GM18526 (cell line): ENCODE measurements around the gene KCNQ1.

Experiments used
- POLR2A ChIP-seq: IDR thresholded peaks from 3 replicates; pipeline ENCODE4 v1.6.1; 2011; ENCODE audit not compliant: insufficient read length; ENCODE audit errors: extremely low read depth

Gene KCNQ1

DNA sequence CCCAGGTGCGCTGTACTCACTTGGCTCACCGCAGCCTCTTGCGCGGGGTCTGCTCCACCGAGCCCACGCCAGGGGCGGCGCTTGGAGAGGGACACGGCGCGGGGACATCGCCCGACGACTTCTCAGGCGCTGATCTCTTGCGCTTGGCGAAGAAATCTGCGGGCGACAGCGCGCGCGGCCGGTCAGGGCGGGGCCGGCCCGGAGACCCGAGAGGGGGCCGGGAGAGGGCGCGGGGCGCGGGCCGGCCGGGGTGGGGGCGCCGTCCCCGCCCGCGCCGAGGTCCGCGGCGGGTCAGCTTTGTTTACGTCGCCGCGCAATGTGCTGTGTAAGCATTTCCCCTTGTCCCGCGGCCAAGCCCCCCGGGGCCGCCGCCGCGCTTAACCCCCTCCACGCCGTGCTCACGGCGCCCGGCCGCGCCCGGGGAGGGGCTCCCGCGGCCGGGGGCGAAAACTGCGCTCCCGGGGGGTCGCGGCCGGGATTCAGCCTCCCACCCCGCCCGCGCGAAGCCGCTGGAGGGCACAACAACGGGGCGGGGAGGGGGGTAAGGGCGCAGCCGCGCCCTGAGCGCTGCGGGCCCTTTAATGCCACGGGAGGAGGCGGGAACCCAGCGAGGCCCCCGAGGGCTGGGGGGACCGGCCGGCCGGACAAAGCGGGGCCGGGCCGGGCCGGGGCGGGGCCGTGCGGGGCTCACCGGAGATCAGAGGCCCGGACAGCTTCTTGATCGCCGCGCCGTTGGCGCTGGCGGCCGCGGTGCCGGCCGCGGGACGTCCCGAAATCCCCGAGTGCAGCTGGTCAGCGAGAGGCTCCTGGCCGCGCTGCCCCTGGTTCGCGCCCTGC lies 439.4 kb downstream of the KCNQ1 start:
- TF ChIP-seq POLR2A, result no peak

DNA sequence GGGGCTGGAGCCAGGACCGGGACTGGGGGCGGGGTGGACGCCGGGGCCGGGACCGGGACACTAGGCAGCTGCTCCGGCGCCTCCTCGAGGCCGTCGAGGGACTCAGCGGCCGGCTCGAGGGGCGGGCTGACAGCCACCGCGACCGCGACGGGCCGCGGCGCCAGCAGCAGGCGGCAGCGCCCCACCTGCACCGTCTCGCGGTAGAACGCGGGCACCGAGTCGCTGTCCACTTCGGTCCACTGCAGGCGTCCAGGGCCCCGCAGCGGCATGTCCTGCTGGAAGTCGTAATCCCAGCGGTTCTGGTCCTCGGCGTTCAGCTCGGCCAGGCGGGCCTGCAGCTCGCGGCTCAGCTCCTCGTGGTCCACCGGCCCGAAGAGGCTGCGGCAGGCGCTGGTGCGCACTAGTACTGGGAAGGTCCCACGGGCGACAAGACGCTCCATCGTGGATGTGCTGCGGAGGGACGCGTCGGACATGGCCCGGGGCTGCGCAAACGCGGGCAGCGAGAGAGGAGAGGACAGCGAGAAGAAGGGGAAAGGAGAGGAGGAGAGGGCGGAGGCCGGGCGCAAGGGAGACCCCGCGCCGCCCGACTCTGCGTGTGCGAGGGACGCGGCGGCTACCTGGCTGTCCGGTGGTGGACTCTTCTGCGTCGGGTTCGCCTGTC lies 440.3 kb downstream of the KCNQ1 start:
- TF ChIP-seq POLR2A, result no peak

DNA sequence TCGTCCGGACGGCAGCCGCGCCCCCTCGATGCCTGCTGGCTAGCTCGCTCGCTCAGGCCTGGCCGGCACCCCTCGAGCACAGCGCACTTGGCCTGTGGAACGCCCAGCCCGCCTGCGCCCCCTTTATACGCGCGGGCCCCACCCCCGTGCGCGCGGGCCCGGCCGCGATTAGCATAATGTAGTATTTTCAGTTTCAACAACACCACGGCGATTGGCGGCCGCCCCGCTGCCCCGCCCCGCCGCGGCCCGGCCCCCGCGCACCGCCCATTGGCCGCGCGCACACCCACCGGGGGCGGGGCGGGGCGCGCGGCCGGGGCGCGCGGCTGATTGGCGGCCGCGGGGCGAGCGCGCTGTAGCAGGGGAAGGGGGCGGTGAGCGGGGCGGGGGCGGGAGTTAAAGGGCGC lies 440.9 kb downstream of the KCNQ1 start, which contains the start of gene CDKN1C:
TSS of gene CDKN1C (minus strand) at position 98 of the 404 bp plus-strand sequence. CDS start 319 bp downstream, outside the sequence.
- TF ChIP-seq POLR2A, result no peak

DNA sequence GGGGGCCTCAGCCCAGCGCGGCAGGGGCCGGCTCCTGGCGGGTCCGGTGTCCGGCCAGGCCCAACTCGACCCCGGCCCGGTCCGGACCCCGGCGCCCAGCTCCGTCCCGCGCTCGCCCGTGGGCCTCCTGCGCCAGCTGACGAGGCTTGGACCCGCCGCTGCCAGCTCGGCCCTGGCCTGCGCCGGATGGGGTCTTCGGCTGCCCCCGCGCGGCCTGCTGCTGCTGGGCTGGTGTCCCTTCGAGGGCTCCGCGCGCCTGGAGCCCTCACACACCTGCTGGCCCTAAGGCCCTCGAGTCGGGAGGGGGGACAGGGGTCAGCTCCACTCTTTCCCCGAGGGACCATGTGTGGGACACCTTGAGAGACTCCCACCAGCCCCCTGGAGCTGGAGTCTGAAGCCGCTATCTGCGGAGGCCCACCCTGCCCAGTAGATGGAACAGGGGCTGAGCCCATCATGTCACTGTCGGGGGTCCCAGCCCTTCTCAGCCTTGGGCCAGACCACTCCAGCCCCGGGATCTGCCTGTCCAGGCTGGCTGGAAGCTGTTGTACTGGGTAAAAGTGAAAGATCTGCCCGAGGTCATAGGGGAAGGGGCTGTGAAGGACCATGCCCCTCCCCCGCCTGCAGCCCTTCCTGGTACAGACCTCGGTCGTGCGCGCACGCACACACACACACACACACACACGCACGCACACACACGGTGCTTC lies 441.5 kb downstream of the KCNQ1 start:
- TF ChIP-seq POLR2A, result no peak

DNA sequence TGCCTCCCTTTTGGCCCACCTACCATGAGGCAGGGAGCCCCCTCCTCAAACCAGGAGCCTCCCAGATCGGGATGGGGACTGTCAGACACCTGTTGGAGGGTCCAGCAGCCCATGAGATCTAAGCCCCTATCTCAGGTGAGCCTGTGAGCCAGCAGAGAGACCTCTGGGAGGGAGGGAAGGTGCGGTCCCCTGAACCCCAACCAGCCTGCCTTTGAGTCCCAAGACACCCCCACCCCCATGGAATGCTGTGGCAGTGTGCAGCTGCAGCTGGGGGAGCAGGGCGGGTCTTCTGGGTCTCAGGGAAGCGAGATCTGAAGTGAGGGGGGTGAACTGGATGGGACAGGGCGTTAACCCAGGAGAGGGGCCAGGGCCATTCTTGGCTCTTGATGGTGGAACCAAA lies 442.1 kb downstream of the KCNQ1 start:
- TF ChIP-seq POLR2A, result no peak

DNA sequence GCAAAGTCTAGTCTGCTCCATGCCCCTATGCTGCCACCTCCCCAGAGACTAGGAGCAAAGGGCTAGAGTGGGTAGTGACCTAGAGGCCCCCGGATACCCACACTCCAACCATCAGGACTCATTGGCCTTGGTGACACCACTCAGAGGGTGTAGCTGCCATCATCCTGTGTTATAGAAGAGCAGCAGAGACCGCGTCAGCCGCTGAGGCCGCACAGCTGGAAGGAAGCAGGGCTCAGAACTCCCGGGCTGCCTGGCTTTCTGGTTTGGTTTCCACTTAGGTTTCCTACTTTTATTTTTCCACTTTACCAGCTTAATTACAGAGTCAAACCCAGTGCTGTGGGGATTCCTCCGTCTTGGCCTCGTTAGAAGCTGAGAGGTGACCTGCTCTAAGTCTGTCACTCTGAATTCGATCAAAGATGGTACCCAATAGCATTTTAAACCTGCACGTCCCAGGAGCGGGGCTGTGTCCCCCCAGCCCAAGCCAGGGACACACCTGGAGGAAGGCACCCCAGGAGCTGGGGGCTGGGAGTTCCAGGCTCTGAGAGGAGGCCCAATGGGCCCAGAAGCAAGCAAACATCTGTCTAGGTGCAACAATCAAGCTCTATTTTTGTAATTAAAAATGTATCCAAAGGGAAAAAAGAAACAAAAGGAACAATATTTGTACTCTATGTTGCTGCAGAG lies 442.8 kb downstream of the KCNQ1 start:
- TF ChIP-seq POLR2A, result no peak

DNA sequence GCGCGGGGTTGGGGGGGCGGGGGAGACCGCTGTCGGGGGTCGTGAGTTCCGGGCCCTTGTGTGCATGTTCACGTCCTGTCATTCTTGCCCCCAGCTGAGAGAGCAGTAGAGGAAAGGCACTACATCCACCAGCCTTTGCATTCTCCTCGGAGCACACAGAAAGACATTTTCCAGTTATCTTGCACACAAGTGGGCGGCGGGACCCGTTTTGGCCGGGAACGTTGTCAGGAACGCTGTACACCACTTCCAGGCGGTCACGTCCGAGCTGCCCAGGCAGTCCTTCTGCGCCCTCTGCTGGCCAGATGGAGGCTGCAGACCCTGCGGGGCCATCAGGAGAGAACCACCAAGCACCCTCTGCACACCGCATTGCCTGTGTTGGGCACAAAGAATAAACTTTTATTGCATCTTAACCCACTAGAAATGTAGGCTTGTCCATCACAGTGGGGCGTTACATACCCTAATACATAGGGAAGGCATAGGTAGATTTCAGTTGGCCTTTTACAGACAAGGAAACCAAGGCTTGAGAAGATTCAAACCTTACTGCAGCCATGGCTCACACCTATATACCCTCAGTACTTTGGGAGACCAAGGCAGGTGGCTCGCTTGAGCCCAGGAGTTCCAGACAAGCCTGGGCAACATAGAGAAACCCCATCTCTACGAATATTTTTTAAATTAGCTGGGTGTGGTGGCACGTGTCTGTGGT lies 443.6 kb downstream of the KCNQ1 start:
- TF ChIP-seq POLR2A, result no peak

DNA sequence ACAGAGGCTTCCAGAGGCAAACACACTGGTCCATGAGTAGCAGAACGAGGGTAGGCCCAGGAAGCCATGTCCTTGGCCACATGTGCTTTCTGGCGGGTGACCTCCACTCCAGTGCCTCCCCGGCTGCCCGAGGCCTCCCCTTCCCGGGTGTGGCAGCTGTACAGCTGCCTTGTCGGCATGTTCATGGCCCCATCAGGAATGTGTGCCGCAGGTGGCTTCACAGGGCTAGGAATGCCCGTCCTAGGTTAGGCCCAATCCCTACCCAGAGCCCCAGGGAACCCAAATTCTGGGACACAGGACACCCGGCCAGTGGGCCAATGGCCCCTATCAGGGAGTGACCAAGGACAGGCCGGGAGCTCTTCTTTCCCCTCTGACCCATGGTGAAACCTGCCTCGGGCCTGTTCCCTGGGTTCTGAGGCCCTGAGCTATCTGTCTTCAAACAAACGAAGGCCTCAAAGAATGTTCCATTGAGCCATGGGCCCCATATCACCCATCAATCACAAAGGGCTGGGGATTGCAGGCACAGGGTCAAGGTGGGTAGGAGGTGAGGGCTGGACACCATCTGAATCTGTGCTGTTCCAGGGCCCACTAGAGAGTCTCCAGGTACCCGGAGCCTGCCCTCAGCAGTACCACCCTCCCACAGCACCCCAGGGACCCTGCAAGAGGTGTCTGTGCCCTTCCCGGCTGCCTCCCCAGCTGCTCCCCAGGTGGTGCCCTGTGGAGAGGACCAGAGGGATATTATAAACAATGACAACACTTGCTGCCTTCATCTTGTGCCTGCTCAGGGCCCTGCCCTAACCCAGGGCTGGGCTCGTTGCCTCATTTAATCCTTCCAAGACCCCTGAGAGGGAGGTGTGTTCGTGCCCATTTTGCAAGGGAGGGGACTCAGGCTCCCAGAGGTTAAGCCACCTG lies 444.8 kb downstream of the KCNQ1 start:
- no peak for TF ChIP-seq POLR2A

DNA sequence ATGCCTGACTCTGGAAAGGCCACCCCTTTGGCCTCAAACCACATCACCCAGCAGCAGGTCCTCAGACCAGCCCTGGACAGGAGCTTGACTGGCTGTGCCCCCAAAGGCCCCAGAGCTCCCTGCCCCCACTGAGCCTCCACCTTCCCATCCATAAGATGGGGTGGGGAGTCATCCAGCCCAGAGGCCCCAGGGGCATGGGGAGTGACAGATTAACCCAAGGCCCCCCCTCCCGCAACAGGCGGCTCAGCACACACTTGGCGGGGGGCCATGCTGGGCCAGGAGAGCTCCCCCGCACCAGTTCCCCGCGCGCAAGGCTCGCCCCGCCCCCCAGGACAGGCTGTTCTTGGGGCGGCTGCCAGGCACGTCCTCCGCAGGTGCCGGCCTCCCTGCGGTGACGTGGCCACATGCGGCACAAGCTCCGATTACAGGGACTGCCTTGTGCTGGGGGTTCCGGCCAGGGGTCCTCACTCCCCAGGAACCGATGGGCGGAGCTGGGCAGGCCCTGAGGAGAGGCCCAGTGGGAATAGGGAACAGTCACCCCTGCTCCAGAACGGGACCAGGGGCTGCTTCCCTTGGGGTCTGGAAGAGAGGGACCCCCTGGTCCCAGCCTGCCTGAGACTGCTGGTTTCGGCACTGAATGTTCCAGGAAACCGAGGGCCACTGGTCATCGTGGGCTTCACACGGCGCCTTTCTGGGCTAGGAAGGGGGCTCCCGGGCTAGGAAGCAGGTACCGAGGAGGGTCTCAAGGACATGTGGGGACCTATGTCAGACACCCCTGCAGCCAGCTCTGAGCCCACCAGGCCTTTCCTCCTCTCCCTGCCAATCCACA lies 445.9 kb downstream of the KCNQ1 start:
- no peak for TF ChIP-seq POLR2A

DNA sequence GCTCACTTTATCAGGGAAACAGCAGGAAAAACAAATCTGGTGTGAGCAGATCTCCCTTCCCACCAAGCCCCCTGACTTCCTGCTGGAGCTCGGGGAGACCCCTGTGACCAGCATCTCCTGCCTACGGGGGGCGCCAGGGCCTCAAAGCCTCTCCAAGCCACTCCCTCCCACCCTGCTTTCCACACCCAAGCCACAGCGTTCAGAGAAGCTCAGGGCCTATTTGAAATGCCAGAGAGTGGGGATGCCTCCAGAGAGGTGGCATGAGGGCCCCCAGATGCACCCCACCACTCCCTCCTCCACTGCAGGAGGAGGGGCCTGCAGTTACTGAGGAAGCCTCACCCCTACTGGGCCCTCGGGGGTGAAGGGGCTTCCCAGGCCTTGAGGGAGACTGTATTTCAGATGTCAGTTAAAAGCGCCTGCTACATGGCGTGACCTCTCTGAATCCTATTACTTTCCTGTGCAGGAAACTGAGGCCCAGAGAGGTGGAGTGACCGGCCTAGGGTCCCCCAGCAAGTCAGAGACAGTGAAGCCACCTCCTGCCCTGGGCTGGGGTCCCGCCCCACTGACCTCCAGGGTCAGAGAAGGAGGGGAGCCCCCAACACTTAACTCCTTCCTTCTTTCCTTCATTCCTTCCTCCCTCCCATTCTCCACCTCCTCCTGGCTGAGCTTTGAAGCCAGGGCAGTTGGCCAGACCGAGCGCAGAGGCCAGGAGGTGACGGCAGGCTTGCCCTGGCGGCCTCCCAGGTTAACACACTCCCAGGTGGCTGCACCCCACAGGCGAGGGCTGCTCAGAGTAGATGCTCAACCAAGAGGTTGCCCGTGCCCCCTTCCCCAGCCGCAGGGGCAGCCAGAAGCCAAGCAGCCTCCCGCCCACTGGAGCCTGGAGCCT lies 446.8 kb downstream of the KCNQ1 start:
- TF ChIP-seq POLR2A, result no peak

DNA sequence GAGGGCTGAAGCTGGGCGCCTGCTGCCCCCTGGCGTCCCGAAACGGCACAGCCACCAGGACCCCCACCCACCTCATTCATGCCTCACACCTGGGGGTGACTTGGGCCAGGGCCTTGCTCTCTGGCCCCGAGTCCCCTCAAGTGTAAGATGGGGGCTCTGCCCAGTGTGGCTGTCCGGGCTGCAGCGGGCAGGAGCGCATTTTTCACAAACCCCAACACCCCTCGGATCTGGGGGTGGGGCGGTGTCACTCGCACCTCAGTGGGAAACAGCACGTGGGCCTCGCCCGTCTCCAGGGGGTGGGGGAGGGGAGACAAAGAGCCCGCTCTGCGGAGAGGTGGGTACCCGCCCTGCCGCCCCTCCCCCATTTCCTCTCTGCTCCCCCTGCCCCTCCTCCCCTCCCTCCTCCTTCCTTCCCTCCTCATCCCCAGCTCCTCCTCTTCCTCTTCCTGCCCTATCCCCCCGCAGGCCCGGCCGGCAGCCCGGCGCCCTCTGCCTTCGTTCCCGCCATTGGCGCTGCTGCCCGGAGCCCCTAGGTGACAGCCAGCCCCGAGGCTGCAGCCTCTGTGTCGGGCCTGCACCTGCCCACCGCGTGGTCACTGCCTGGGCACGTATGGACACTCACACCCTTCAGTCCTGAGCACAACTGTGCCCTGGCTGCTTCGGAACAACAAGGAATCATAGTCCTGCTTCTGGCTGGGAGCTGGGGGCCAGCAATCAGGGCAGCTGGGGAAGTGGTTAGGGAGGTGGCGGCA lies 447.6 kb downstream of the KCNQ1 start:
- TF ChIP-seq POLR2A, result no peak

DNA sequence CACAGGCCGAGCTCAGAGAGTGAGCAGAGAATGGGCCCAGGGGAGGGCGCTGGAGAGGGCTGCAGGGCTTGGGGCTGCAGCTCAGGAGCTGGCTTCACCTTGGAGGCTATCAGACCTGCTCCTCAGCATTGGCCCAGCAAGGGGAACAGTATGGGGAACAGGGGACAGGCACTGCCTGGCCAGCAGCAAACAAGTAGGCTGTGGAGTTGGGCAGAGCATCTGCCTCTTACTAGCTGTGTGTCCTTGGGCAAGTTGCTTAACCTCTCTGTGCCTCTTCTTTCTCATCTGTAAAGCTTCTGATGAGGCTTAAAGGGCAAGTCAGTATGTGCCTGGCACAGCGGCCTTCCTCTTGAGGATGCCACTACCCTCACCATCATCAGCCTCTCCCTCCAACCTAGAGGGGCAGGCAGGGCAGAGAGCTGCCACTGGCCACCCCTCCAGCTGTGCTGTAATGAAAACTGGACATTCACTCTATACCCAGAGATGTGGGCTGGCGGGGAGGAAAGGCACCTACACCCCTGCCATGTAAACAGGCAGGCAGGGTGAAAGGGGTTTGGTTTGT lies 448.2 kb downstream of the KCNQ1 start:
- no peak for TF ChIP-seq POLR2A
